GM23338 (cell line): ENCODE measurements around the gene CYTH1. TPM values are rescaled to one million over a fixed set of nuclear protein-coding genes. Genes with fewer than 3 reads are reported as not detected.

Experiments used
- ATAC-seq: fragments of 200-7000 bp; cut with Tn5 transposase; 3 replicates; pipeline ENCODE4 v1.9.1; 2020
- DNase-seq: peaks from one replicate; pipeline ENCODE4 v3.0.0-alpha.2; 2015; ENCODE audit warnings: low spot score
- H2AFZ ChIP-seq: fragments of 200-600 bp; sonication (generic); 2 replicates; pipeline ENCODE4 v1.8.0; 2016; ENCODE audit warnings: antibody characterized with exemption, mild to moderate bottlenecking, moderate library complexity
- H3F3A ChIP-seq: fragments of 200-600 bp; sonication (generic); replicated peaks from 2 replicates; pipeline ENCODE4 v1.8.0; 2017; ENCODE audit warnings: antibody characterized with exemption, mixed run types, low read depth
- H3K27ac ChIP-seq: fragments of 200-600 bp; sonication (generic); 2 replicates; pipeline ENCODE4 v1.6.1; 2016; ENCODE audit warnings: low read depth
- H3K27me3 ChIP-seq: fragments of 200-600 bp; sonication (generic); 2 replicates; pipeline ENCODE4 v1.8.0; 2016; ENCODE audit warnings: mild to moderate bottlenecking, mixed run types, moderate library complexity; ENCODE audit not compliant: insufficient read depth
- H3K36me3 ChIP-seq: fragments of 200-600 bp; sonication (generic); 2 replicates; pipeline ENCODE4 v1.8.0; 2016; ENCODE audit warnings: mild to moderate bottlenecking; ENCODE audit not compliant: insufficient read depth
- H3K4me1 ChIP-seq: fragments of 200-600 bp; sonication (generic); 2 replicates; pipeline ENCODE4 v1.8.0; 2016; ENCODE audit warnings: mild to moderate bottlenecking, moderate library complexity; ENCODE audit not compliant: insufficient read depth
- H3K4me2 ChIP-seq: fragments of 200-600 bp; sonication (generic); 2 replicates; pipeline ENCODE4 v1.7.1; 2017; ENCODE audit warnings: mixed run types
- H3K4me3 ChIP-seq: fragments of 200-600 bp; sonication (generic); 2 replicates; pipeline ENCODE4 v1.6.1; 2016; ENCODE audit warnings: mixed run types
- H3K79me2 ChIP-seq: fragments of 200-600 bp; sonication (generic); replicated peaks from 2 replicates; pipeline ENCODE4 v1.8.0; 2017; ENCODE audit warnings: mild to moderate bottlenecking; ENCODE audit not compliant: insufficient read depth
- H3K9me2 ChIP-seq: fragments of 200-600 bp; sonication (generic); 2 replicates; pipeline ENCODE4 v1.8.0; 2017; ENCODE audit not compliant: insufficient read depth
- H4K20me1 ChIP-seq: fragments of 200-600 bp; sonication (generic); replicated peaks from 2 replicates; pipeline ENCODE4 v1.8.0; 2017; ENCODE audit warnings: mild to moderate bottlenecking; ENCODE audit not compliant: insufficient read depth
- H3K27ac Mint-ChIP-seq: 2 replicates; pipeline ENCODE4 v1.8.0; 2020; ENCODE audit warnings: inconsistent platforms, mild to moderate bottlenecking, moderate library complexity, mixed read lengths
- H3K27me3 Mint-ChIP-seq: 3 replicates; pipeline ENCODE4 v1.8.0; 2022; ENCODE audit warnings: low read depth, mild to moderate bottlenecking, moderate library complexity, mixed read lengths, inconsistent platforms; ENCODE audit not compliant: insufficient read depth, poor library complexity
- H3K36me3 Mint-ChIP-seq: 3 replicates; pipeline ENCODE4 v1.8.0; 2021; ENCODE audit warnings: low read depth, mild to moderate bottlenecking, inconsistent platforms, moderate library complexity, mixed read lengths
- H3K4me1 Mint-ChIP-seq: 3 replicates; pipeline ENCODE4 v1.8.0; 2020; ENCODE audit warnings: mild to moderate bottlenecking, inconsistent platforms, mixed read lengths
- H3K4me3 Mint-ChIP-seq: 3 replicates; pipeline ENCODE4 v1.8.0; 2021; ENCODE audit warnings: moderate library complexity, mild to moderate bottlenecking, inconsistent platforms, mixed read lengths
- H3K9me3 Mint-ChIP-seq: 3 replicates; pipeline ENCODE4 v1.8.0; 2020; ENCODE audit warnings: moderate library complexity, mild to moderate bottlenecking, inconsistent platforms, mixed read lengths
- CREB1 ChIP-seq: fragments of 250-450 bp; sonication (Bioruptor Pico); IDR thresholded peaks from 2 replicates; pipeline ENCODE4 v1.5.0; 2020; ENCODE audit warnings: low read depth, mild to moderate bottlenecking, moderate library complexity
- CTCF ChIP-seq, 2 experiments: fragments of 200-600 bp in 1 of 2; sonication (generic) in 1 of 2; conservative IDR thresholded peaks; 2 replicates each; pipeline versions ENCODE4 v1.5.1 to v1.6.1; 2016 to 2017; ENCODE audit warnings: antibody characterized with exemption in 2 of 2, low read depth in 2 of 2, mild to moderate bottlenecking in 2 of 2, moderate library complexity in 1 of 2
- ETS1 ChIP-seq: IDR thresholded peaks from 2 replicates; pipeline ENCODE4 v1.6.1; 2016; ENCODE audit warnings: antibody characterized with exemption
- EZH2phosphoT487 ChIP-seq: fragments of 200-600 bp; sonication (generic); IDR thresholded peaks from one replicate; pipeline ENCODE4 v1.8.1; 2018; ENCODE audit warnings: antibody characterized with exemption; ENCODE audit not compliant: unreplicated experiment
- JUNB ChIP-seq: IDR thresholded peaks from one replicate; pipeline ENCODE4 v1.6.1; 2016; ENCODE audit warnings: antibody characterized with exemption; ENCODE audit not compliant: unreplicated experiment
- NANOG ChIP-seq: IDR thresholded peaks from 2 replicates; pipeline ENCODE4 v1.6.1; 2016; ENCODE audit warnings: antibody characterized with exemption, borderline replicate concordance
- POLR2AphosphoS5 ChIP-seq: IDR thresholded peaks from 2 replicates; pipeline ENCODE4 v1.6.1; 2016; ENCODE audit warnings: antibody characterized with exemption, low read depth
- REST ChIP-seq: IDR thresholded peaks from one replicate; pipeline ENCODE4 v1.6.1; 2018; ENCODE audit warnings: antibody characterized with exemption; ENCODE audit not compliant: unreplicated experiment
- ZNF114 ChIP-seq: fragments of 250-450 bp; sonication (Bioruptor Pico); IDR thresholded peaks from 2 replicates; pipeline ENCODE4 v1.5.0; 2020; ENCODE audit warnings: mild to moderate bottlenecking, moderate library complexity
- ZNF331 ChIP-seq: fragments of 250-450 bp; sonication (Bioruptor Pico); IDR thresholded peaks from 2 replicates; pipeline ENCODE4 v1.5.0; 2020; ENCODE audit warnings: low read depth, mild to moderate bottlenecking, moderate library complexity
- ZNF462 ChIP-seq: fragments of 250-450 bp; sonication (Bioruptor Pico); IDR thresholded peaks from 2 replicates; pipeline ENCODE4 v1.5.0; 2020; ENCODE audit warnings: mild to moderate bottlenecking, moderate library complexity
- polyA plus RNA-seq: library from polyadenylated mRNA; unstranded; fragments of >200 nt; fragmentation: Nextera tagmentation; extraction: Ambion mirVana; gene quantifications from 2 replicates; pipeline ENCODE4 v1.2.1, GENCODE V29; 2016
- total RNA-seq: library from RNA; depleted of rRNA; stranded (reverse); fragments of >200 nt; shearing (Covaris generic); gene quantifications from 2 replicates; pipeline ENCODE4 v1.2.3, GENCODE V29; 2014

CYTH1 gene
- total and polyA plus RNA-seq, 2 experiments from 2014 or later: 13.8 to 14.5 TPM

GRCh38 chr17:78780335-78780734, 1.7 kb downstream of the CYTH1 start (continued):
- TF ChIP-seq ZNF462: no peak
- TF ChIP-seq CREB1 (CRISPR knock-in tag): no peak
- TF ChIP-seq CTCF (conservative IDR thresholded peaks at IDR 0.05; ENCODE audit: low read depth in 2 of 2): no peak

GRCh38 chr17:78779850-78780249, 2.2 kb downstream of the CYTH1 start:
- Mint-ChIP-seq H3K4me1 (peaks cover 16% of the 10 kb centered on the region), H3K4me3 (peak overlapping the region; percentile 42; the same call in 2 of the 3 replicates), H3K36me3 (no peaks in the 10 kb centered on the region), H3K27me3 (peaks cover 7% of the 10 kb centered on the region), H3K9me3 (no peaks in the 10 kb centered on the region), H3K27ac (peak overlapping the region; percentile 73; the same call in 1 of the 2 replicates)
- Histone ChIP-seq H2AFZ (no peak overlapping the region), H3F3A (peaks cover 7% of the 10 kb centered on the region; the same call in 1 of the 2 replicates), H3K36me3 (no peaks in the 10 kb centered on the region), H3K9me2 (no peaks in the 10 kb centered on the region), H3K4me1 (peaks cover 4% of the 10 kb centered on the region; the same call in 1 of the 2 replicates), H3K79me2 (peaks cover 41% of the 10 kb centered on the region), H3K27ac (no peak overlapping the region), H3K4me2 (no peak overlapping the region), H3K27me3 (peaks cover 6% of the 10 kb centered on the region), H3K4me3 (no peak overlapping the region), H4K20me1 (0 out of 2 replicates have a peak, but pooled peaks cover 11% of the 10 kb centered on the region)
- ATAC-seq (no peak), DNase-seq (no peak)
- TF ChIP-seq ETS1 (no peak), REST (no peak), JUNB (no peak), EZH2phosphoT487 (no peak), NANOG (no peak), POLR2AphosphoS5 (no peak), ZNF331 (no peak), ZNF114 (CRISPR knock-in tag) (no peak)
